ENCODE measurements around the gene VOPP1. TPM values are rescaled to one million over a fixed set of nuclear protein-coding genes. Genes with fewer than 3 reads are reported as not detected.

VOPP1 gene
- total RNA-seq, 1 experiment from 2014 or later = 21.6 TPM

DNA sequence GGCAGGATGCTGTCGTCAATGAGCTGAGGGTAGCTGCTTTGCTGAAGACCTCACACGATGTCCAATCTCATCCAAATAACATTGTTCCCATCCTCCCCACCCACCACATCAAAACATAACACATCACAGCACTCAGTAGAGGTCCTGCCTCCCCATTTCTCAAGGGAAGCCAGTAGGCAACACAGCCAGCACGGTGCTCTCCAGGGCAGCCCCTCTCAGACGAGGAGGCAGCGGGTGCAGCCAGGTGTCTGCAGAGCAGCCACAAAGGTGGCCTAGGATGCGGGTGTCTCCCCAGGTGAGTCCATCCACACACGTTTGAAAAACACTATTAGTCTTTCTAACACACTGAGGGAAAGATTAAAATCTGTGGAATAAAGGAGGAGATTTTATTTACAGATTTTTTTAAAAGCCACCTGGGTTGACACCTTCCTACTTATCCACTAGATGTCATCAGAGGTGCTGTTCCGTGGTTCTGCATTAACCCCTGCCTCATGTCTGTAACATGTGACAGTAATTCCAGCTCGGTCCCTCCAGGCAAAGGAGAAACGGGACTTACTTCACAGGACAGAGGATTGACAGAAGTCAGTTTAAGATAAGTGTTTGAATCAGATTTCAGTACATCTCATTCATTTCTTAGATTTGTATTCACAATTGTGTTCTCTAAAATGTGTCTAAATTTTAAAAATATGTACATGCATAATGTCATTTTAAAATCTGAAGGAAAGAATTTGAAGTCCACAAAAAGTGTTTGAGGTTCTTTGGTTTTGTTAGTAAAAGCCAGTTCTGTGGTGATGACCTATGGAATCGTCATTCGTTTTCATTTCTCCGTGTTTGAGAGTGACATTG, 139.1 kb downstream of the VOPP1 start:
- H4K20me1 ChIP-seq (ENCODE audit: insufficient read depth, low read depth, low read length) = no peaks in the 10 kb centered on the region
- H3K27me3 ChIP-seq (ENCODE audit: low read length) = no peaks in the 10 kb centered on the region
- no peaks in the 10 kb centered on the region for H3K79me2 ChIP-seq (ENCODE audit: low read length)
- H3K9me2 ChIP-seq (replicated peaks; ENCODE audit: insufficient read depth, low read length) = no peaks in the 10 kb centered on the region
- no peaks in the 10 kb centered on the region for H3K9me3 ChIP-seq (ENCODE audit: low read length)
- no peaks in the 10 kb centered on the region for H3K4me1 ChIP-seq (ENCODE audit: low read length)
- no peak overlapping the region for H3K4me3 ChIP-seq (ENCODE audit: low read length)
- no peaks in the 10 kb centered on the region for H3K36me3 ChIP-seq (ENCODE audit: insufficient read depth, low read length)
- H3K9ac ChIP-seq (ENCODE audit: low read length) = no peak overlapping the region
- no peak overlapping the region for H3K4me2 ChIP-seq (ENCODE audit: low read depth, low read length, poor library complexity, severe bottlenecking)
- H3K27ac ChIP-seq (ENCODE audit: low read length) = no peak overlapping the region
- no peak overlapping the region for H2AFZ ChIP-seq (ENCODE audit: low read length)
- DNase-seq = peak; percentile 56

DNA sequence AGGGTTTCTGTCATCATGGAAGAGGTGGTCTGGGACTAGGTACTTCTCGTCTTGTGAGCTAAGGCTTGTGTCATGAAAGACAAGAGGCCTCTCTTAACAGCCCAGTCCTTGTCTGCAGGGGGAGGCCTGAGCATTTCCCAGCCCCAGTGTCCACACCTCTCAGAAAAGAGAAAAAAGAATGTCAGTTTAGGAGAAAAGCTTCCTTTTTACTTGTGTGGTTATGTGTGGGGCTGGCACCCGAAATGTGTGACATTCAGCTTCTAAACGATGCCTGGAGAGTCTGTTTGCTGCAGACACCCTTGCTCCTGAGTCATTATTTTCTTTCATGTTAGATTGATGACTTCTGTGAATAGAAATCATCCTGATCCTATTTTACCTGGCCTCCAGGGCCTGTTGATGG, 139.8 kb downstream of the VOPP1 start:
- Histone ChIP-seq H3K4me2 (ENCODE audit: low read depth, low read length, poor library complexity, severe bottlenecking) (no peak overlapping the region), H3K9ac (ENCODE audit: low read length) (no peak overlapping the region), H4K20me1 (ENCODE audit: insufficient read depth, low read depth, low read length) (no peaks in the 10 kb centered on the region), H3K9me3 (ENCODE audit: low read length) (no peaks in the 10 kb centered on the region), H3K4me3 (ENCODE audit: low read length) (no peak overlapping the region), H3K4me1 (ENCODE audit: low read length) (no peaks in the 10 kb centered on the region), H2AFZ (ENCODE audit: low read length) (no peak overlapping the region), H3K36me3 (ENCODE audit: insufficient read depth, low read length) (no peaks in the 10 kb centered on the region), H3K27me3 (ENCODE audit: low read length) (no peaks in the 10 kb centered on the region), H3K79me2 (ENCODE audit: low read length) (no peaks in the 10 kb centered on the region), H3K27ac (ENCODE audit: low read length) (no peak overlapping the region), H3K9me2 (replicated peaks; ENCODE audit: insufficient read depth, low read length) (no peaks in the 10 kb centered on the region)
- no peak for DNase-seq

DNA sequence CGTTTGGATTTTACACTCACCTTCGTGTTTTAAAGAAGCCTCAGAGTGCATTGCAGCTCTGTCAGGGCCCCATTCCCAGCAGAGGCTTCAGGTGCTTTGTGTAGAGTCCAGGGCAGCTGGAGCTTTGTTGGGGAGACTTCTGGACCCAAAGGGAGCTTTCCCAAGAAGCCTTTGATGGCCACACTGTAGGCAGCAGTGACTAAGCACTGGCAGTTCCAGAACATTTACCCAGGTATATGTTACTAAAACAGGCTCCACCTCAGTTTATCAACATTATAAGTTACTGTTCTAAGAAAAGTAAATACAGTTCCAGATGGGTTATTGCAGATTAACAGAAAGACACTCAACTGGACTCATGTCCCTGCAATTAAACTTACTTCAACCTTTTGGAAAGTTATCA, 140.4 kb downstream of the VOPP1 start:
- Histone ChIP-seq H3K4me2 (ENCODE audit: low read depth, low read length, poor library complexity, severe bottlenecking) (no peak overlapping the region), H3K9me3 (ENCODE audit: low read length) (no peaks in the 10 kb centered on the region), H2AFZ (ENCODE audit: low read length) (no peak overlapping the region), H3K9ac (ENCODE audit: low read length) (no peak overlapping the region), H4K20me1 (ENCODE audit: insufficient read depth, low read depth, low read length) (no peaks in the 10 kb centered on the region), H3K27ac (ENCODE audit: low read length) (no peak overlapping the region), H3K9me2 (replicated peaks; ENCODE audit: insufficient read depth, low read length) (no peaks in the 10 kb centered on the region), H3K4me3 (ENCODE audit: low read length) (no peak overlapping the region), H3K27me3 (ENCODE audit: low read length) (no peaks in the 10 kb centered on the region), H3K36me3 (ENCODE audit: insufficient read depth, low read length) (no peaks in the 10 kb centered on the region), H3K79me2 (ENCODE audit: low read length) (no peaks in the 10 kb centered on the region), H3K4me1 (ENCODE audit: low read length) (no peaks in the 10 kb centered on the region)
- no peak for DNase-seq

DNA sequence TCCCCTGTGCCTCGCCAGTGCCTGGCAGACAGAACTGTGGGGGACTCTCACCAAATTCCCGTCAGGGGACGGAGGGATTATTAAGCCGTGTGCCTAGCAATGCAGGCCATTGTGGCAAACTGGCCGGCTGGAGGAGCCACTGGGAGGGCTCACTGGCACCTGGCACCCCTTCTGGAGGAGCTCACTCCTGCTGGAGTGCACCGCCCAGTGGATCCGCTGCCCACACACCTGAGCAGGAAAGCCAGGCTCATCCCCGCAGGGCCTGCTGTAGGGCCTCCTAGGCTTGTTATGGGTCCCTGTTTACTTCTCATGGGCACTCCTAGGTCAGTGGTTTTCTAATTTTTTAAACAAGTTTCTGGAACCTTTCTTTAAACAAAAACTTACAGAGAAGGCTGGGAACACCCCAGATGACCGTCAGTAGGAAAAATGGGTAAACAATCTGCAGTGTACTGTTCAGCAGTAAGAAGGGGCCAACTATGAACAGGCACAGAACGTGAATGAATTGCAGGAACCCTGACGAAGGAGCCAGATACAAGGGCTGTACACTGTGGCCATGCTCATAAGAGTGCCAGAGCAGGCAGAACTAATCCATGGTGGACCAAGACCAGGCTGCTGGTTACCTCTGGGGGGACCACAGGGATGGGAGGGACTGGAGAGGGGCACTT, 142.3 kb downstream of the VOPP1 start:
- Histone ChIP-seq H3K79me2 (ENCODE audit: low read length) (no peaks in the 10 kb centered on the region), H2AFZ (ENCODE audit: low read length) (no peak overlapping the region), H3K9me2 (replicated peaks; ENCODE audit: insufficient read depth, low read length) (no peaks in the 10 kb centered on the region), H3K4me1 (ENCODE audit: low read length) (no peaks in the 10 kb centered on the region), H3K4me2 (ENCODE audit: low read depth, low read length, poor library complexity, severe bottlenecking) (no peak overlapping the region), H3K9ac (ENCODE audit: low read length) (no peak overlapping the region), H3K27ac (ENCODE audit: low read length) (no peak overlapping the region), H3K9me3 (ENCODE audit: low read length) (no peaks in the 10 kb centered on the region), H3K27me3 (ENCODE audit: low read length) (no peaks in the 10 kb centered on the region), H4K20me1 (ENCODE audit: insufficient read depth, low read depth, low read length) (no peaks in the 10 kb centered on the region), H3K4me3 (ENCODE audit: low read length) (no peak overlapping the region), H3K36me3 (ENCODE audit: insufficient read depth, low read length) (no peaks in the 10 kb centered on the region)
- no peak for DNase-seq

DNA sequence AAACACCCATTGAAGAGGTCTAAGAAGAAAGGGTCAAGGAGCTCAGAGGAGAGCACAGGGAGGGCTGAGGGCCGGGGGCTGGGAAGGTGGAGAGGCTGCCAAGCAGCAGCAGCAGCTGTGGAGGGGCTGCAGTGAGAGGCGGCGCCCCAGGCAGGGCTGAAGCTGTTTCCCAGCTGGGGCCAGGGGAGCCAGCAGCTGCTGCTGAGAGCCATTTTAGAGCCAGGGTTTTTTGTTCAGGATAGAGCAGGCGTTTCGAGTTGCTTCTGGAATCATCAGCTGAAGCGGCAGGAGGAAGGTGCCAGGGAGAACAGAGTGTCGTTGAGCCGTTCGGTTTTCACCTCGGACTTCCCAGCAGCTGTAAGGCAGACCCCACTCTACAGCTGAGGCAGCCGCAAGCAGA, 144.5 kb downstream of the VOPP1 start:
- Histone ChIP-seq H3K27ac (ENCODE audit: low read length) (no peak overlapping the region), H4K20me1 (ENCODE audit: insufficient read depth, low read depth, low read length) (no peaks in the 10 kb centered on the region), H3K79me2 (ENCODE audit: low read length) (no peaks in the 10 kb centered on the region), H3K4me2 (ENCODE audit: low read depth, low read length, poor library complexity, severe bottlenecking) (no peak overlapping the region), H3K4me1 (ENCODE audit: low read length) (no peaks in the 10 kb centered on the region), H3K9me2 (replicated peaks; ENCODE audit: insufficient read depth, low read length) (no peaks in the 10 kb centered on the region), H2AFZ (ENCODE audit: low read length) (no peak overlapping the region), H3K36me3 (ENCODE audit: insufficient read depth, low read length) (no peaks in the 10 kb centered on the region), H3K9me3 (ENCODE audit: low read length) (no peaks in the 10 kb centered on the region), H3K9ac (ENCODE audit: low read length) (no peak overlapping the region), H3K27me3 (ENCODE audit: low read length) (no peaks in the 10 kb centered on the region), H3K4me3 (ENCODE audit: low read length) (no peak overlapping the region)
- DNase-seq = no peak

DNA sequence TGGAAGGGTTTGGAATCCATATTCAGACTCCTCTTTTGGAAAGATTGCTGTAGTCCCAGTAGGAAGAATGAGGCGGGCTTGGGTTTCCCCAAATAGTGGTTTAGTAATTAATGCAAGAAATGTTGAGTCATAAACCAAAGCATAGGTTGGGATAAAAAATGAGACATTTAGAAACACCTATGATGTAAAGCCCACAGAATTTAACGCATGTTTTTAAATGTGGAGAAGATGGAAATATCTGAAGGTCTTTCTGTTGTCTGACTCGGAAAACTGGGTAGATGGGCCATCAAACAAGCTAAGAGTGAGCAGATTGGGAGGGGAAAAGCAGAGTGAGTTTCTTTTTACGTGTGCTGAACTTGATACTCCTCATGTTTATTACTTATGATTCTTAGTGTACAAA, 145.0 kb downstream of the VOPP1 start:
- H3K27ac ChIP-seq (ENCODE audit: low read length) = no peak overlapping the region

DNA sequence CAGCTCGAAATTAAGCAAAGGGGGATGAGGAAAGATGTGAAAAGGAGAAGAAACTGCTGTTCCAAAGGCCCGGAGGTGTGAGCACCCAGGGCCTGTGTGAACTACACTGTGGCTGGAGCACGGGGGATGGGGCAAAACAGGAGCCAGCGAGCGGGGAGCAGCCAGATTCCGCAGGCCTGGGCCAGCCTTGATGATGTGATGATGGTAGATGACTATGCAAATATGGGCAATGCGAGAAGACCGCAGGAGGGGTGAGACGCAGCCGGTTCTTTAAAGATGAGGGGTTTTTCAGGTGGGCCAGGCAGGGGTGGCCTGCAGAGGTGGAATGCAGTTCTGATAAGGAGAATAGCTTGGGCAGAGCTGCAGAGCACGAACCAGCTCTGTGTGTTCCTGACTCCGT, 145.6 kb downstream of the VOPP1 start:
- Histone ChIP-seq H3K36me3 (ENCODE audit: insufficient read depth, low read length) (no peaks in the 10 kb centered on the region), H3K4me3 (ENCODE audit: low read length) (no peak overlapping the region), H3K9me3 (ENCODE audit: low read length) (no peaks in the 10 kb centered on the region), H3K27ac (ENCODE audit: low read length) (no peak overlapping the region), H2AFZ (ENCODE audit: low read length) (no peak overlapping the region), H3K4me1 (ENCODE audit: low read length) (no peaks in the 10 kb centered on the region), H3K27me3 (ENCODE audit: low read length) (no peaks in the 10 kb centered on the region), H3K79me2 (ENCODE audit: low read length) (no peaks in the 10 kb centered on the region), H3K9me2 (replicated peaks; ENCODE audit: insufficient read depth, low read length) (no peaks in the 10 kb centered on the region), H4K20me1 (ENCODE audit: insufficient read depth, low read depth, low read length) (no peaks in the 10 kb centered on the region), H3K4me2 (ENCODE audit: low read depth, low read length, poor library complexity, severe bottlenecking) (no peak overlapping the region), H3K9ac (ENCODE audit: low read length) (no peak overlapping the region)
- DNase-seq = no peak

More for the DNA sequence above, 145.0 kb downstream of the VOPP1 start:
- no peak overlapping the region for H3K4me3 ChIP-seq (ENCODE audit: low read length)
- H3K9me3 ChIP-seq (ENCODE audit: low read length) = no peaks in the 10 kb centered on the region
- H4K20me1 ChIP-seq (ENCODE audit: insufficient read depth, low read depth, low read length) = no peaks in the 10 kb centered on the region
- H3K36me3 ChIP-seq (ENCODE audit: insufficient read depth, low read length) = no peaks in the 10 kb centered on the region
- DNase-seq = no peak
- no peaks in the 10 kb centered on the region for H3K27me3 ChIP-seq (ENCODE audit: low read length)
- H3K4me1 ChIP-seq (ENCODE audit: low read length) = no peaks in the 10 kb centered on the region
- H3K79me2 ChIP-seq (ENCODE audit: low read length) = no peaks in the 10 kb centered on the region
- no peak overlapping the region for H3K4me2 ChIP-seq (ENCODE audit: low read depth, low read length, poor library complexity, severe bottlenecking)
- no peak overlapping the region for H3K9ac ChIP-seq (ENCODE audit: low read length)
- no peaks in the 10 kb centered on the region for H3K9me2 ChIP-seq (replicated peaks; ENCODE audit: insufficient read depth, low read length)
- no peak overlapping the region for H2AFZ ChIP-seq (ENCODE audit: low read length)

DNA sequence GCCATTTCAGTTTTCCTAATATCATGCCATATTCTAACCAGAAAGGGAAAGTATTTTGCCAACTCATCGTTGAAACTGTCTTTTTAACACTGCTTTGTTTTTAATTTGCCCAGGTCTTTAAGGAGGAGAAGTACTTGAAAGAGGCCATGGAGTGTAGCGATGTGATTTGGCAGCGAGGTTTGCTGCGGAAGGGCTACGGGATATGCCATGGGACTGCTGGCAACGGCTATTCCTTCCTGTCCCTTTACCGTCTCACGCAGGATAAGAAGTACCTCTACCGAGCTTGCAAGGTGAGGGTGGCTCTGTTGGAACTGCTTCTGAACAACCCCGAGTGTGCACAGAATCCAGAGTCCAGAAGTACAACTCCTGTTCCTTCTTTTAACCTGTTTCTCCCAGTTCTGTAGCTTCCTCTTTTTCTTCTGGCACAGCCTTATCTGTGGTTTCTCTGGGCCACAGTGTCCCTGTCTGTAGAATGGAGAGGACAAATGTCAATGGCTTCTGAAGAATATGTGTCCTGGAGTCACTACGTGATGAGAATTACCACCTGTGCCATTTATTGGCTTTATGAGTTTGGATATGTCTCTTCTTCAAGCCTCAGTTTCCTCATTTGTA, 147.1 kb downstream of the VOPP1 start:
- no peaks in the 10 kb centered on the region for H3K27me3 ChIP-seq (ENCODE audit: low read length)
- no peak overlapping the region for H3K9ac ChIP-seq (ENCODE audit: low read length)
- H3K79me2 ChIP-seq (ENCODE audit: low read length) = no peaks in the 10 kb centered on the region

More for the DNA sequence above, 147.1 kb downstream of the VOPP1 start:
- Histone ChIP-seq H3K4me1 (ENCODE audit: low read length) (no peaks in the 10 kb centered on the region), H3K4me3 (ENCODE audit: low read length) (no peak overlapping the region), H4K20me1 (ENCODE audit: insufficient read depth, low read depth, low read length) (no peaks in the 10 kb centered on the region), H3K9me2 (replicated peaks; ENCODE audit: insufficient read depth, low read length) (no peaks in the 10 kb centered on the region), H3K4me2 (ENCODE audit: low read depth, low read length, poor library complexity, severe bottlenecking) (no peak overlapping the region), H3K36me3 (ENCODE audit: insufficient read depth, low read length) (no peaks in the 10 kb centered on the region), H3K9me3 (ENCODE audit: low read length) (no peaks in the 10 kb centered on the region), H2AFZ (ENCODE audit: low read length) (no peak overlapping the region), H3K27ac (ENCODE audit: low read length) (no peak overlapping the region)
- DNase-seq = no peak
